Endodermal cell (in vitro differentiated cells): Measurements from ENCODE around the gene MINPP1. TPM values are rescaled to one million over a fixed set of nuclear protein-coding genes. Genes with fewer than 3 reads are reported as not detected.

Experiments
- DNase-seq: peaks from one replicate; pipeline ENCODE4 v3.0.0-alpha.2; 2017
- H3K27ac ChIP-seq: 2 replicates; pipeline ENCODE4 v1.5.1; 2013; ENCODE audit warnings: mild to moderate bottlenecking, low read depth, low read length, moderate library complexity
- H3K27me3 ChIP-seq: 2 replicates; pipeline ENCODE4 v1.6.1; 2013; ENCODE audit warnings: mild to moderate bottlenecking, low read length, moderate library complexity; ENCODE audit not compliant: insufficient read depth, control insufficient read depth, poor library complexity, severe bottlenecking
- H3K36me3 ChIP-seq: 2 replicates; pipeline ENCODE4 v1.7.0; 2013; ENCODE audit warnings: mild to moderate bottlenecking, low read length, moderate library complexity; ENCODE audit not compliant: control insufficient read depth, insufficient read depth
- H3K4me1 ChIP-seq: one replicate; pipeline ENCODE4 v1.7.0; 2013; ENCODE audit warnings: low read length; ENCODE audit not compliant: control insufficient read depth, insufficient read depth
- H3K4me3 ChIP-seq: 2 replicates; pipeline ENCODE4 v1.5.1; 2013; ENCODE audit warnings: mild to moderate bottlenecking, low read length, moderate library complexity
- H3K9ac ChIP-seq: 2 replicates; pipeline ENCODE4 v1.6.1; 2013; ENCODE audit warnings: mild to moderate bottlenecking, low read length, moderate library complexity; ENCODE audit not compliant: poor library complexity, severe bottlenecking; ENCODE audit errors: extremely low read depth
- H3K9me3 ChIP-seq: 2 replicates; pipeline ENCODE4 v1.6.1; 2013; ENCODE audit warnings: mild to moderate bottlenecking, low read length, moderate library complexity; ENCODE audit not compliant: control insufficient read depth
- H3K27ac Mint-ChIP-seq: 2 replicates; pipeline ENCODE4 v1.8.0; 2020; ENCODE audit warnings: mixed read lengths
- H3K27me3 Mint-ChIP-seq: 2 replicates; pipeline ENCODE4 v1.8.0; 2021; ENCODE audit warnings: mild to moderate bottlenecking, mixed read lengths; ENCODE audit not compliant: insufficient read depth
- H3K36me3 Mint-ChIP-seq: 2 replicates; pipeline ENCODE4 v1.8.0; 2020; ENCODE audit warnings: low read depth, mixed read lengths
- H3K4me1 Mint-ChIP-seq: 2 replicates; pipeline ENCODE4 v1.8.0; 2020; ENCODE audit warnings: mixed read lengths
- H3K4me3 Mint-ChIP-seq: 2 replicates; pipeline ENCODE4 v1.8.0; 2020; ENCODE audit warnings: mild to moderate bottlenecking, moderate library complexity, mixed read lengths
- H3K9me3 Mint-ChIP-seq: 2 replicates; pipeline ENCODE4 v1.8.0; 2020; ENCODE audit warnings: mild to moderate bottlenecking, mixed read lengths
- CTCF ChIP-seq: fragments of 200-600 bp; sonication (generic); conservative IDR thresholded peaks from 2 replicates; pipeline ENCODE4 v1.5.0; 2021; ENCODE audit warnings: antibody characterized with exemption, mild to moderate bottlenecking
- WGBS, 2 experiments: methylation state at CpG; one replicate each; pipeline versions ENCODE4 v1.1.5 to v1.1.7; 2013; ENCODE audit warnings: missing lambda C conversion rate in 2 of 2, mixed read lengths in 1 of 2; ENCODE audit not compliant: insufficient coverage in 1 of 2, insufficient read length in 1 of 2; 5-methylcytosine and 5-hydroxymethylcytosine counted together
- total RNA-seq, 2 donors: library from RNA; stranded (reverse); fragmentation: NEBNext Ultra II Directional in 1 of 2; extraction: Animal tissue kit (Norgen Biotek cat#: 25700) in 1 of 2; gene quantifications; 2 replicates in 1 of 2; 3 replicates in 1 of 2; pipeline ENCODE4 v1.2.1, GENCODE V29; 2021

The MINPP1 gene
- total RNA-seq, 2 donors from 2014 or later = 32.4 to 40.4 TPM

- H3K4me3 Mint-ChIP-seq = peak overlapping the region; percentile 82
- peaks cover 19% of the 10 kb centered on the region for H3K4me1 Mint-ChIP-seq
- 20 to 36% methylated on average over 6 to 10 of the region's 10 CpGs for WGBS, 2 experiments
- Histone ChIP-seq H3K4me3 (peak overlapping the region; percentile 81), H3K36me3 (peaks cover 11% of the 10 kb centered on the region), H3K9me3 (no peaks in the 10 kb centered on the region), H3K9ac (peak overlapping the region; percentile 50), H3K27ac (no peak overlapping the region), H3K4me1 (peaks cover 6% of the 10 kb centered on the region), H3K27me3 (no peaks in the 10 kb centered on the region)
- H3K27me3 Mint-ChIP-seq = peaks cover 15% of the 10 kb centered on the region
- no peaks in the 10 kb centered on the region for H3K9me3 Mint-ChIP-seq
- DNase-seq = no peak
- peaks cover 8% of the 10 kb centered on the region for H3K36me3 Mint-ChIP-seq
- H3K27ac Mint-ChIP-seq = peak overlapping the region; percentile 75
- no peak for TF ChIP-seq CTCF
These were observed 420 bp upstream of the MINPP1 start for GRCh38 chr10:87504307-87504639.

GRCh38 chr10:87505366-87506111 lies 846 bp downstream of the MINPP1 start:
- peak; percentile 85 for DNase-seq
- 1% methylated on average over 27 to 41 of the region's 41 CpGs for WGBS, 2 experiments
- H3K27ac Mint-ChIP-seq = peak overlapping the region; percentile 66
- peaks cover 19% of the 10 kb centered on the region for H3K4me1 Mint-ChIP-seq
- no peaks in the 10 kb centered on the region for H3K27me3 ChIP-seq
- peak; percentile 81 for TF ChIP-seq CTCF
- H3K9ac ChIP-seq = peak overlapping the region; percentile 50
- peaks cover 6% of the 10 kb centered on the region for H3K4me1 ChIP-seq
- peaks cover 14% of the 10 kb centered on the region for H3K36me3 Mint-ChIP-seq
- H3K36me3 ChIP-seq = peaks cover 24% of the 10 kb centered on the region
- peak overlapping the region; percentile 82 for H3K4me3 Mint-ChIP-seq
- H3K27me3 Mint-ChIP-seq = peaks cover 14% of the 10 kb centered on the region
- H3K27ac ChIP-seq = peak overlapping the region; percentile 89
- H3K9me3 Mint-ChIP-seq = no peaks in the 10 kb centered on the region
- H3K4me3 ChIP-seq = peak overlapping the region; percentile 81
- H3K9me3 ChIP-seq = no peaks in the 10 kb centered on the region

GRCh38 chr10:87506956-87507355 lies 2.3 kb downstream of the MINPP1 start:
- DNase-seq = no peak
- no peak overlapping the region for H3K27ac ChIP-seq
- 93 to 95% methylated on average over 2 to 3 of the region's 3 CpGs for WGBS, 2 experiments

More at GRCh38 chr10:87506956-87507355, 2.3 kb downstream of the MINPP1 start:
- Histone ChIP-seq H3K9me3 (no peaks in the 10 kb centered on the region), H3K4me3 (peak overlapping the region; percentile 81), H3K27me3 (no peaks in the 10 kb centered on the region), H3K36me3 (peaks cover 38% of the 10 kb centered on the region), H3K4me1 (peaks cover 6% of the 10 kb centered on the region), H3K9ac (no peak overlapping the region)
- Mint-ChIP-seq H3K27ac (no peak overlapping the region), H3K4me1 (peaks cover 18% of the 10 kb centered on the region), H3K27me3 (peaks cover 3% of the 10 kb centered on the region), H3K4me3 (no peak overlapping the region), H3K9me3 (no peaks in the 10 kb centered on the region), H3K36me3 (peaks cover 22% of the 10 kb centered on the region)
- TF ChIP-seq CTCF = no peak
